C4-2B (cell line): Measurements from ENCODE around the gene LMF2.

Source experiments
- ZFX ChIP-seq: fragments of 450-650 bp; IDR thresholded peaks from 2 replicates; pipeline ENCODE4 v1.6.1; 2017
- TF ChIP-seq, protein P1 (sequence below): fragments of 450-650 bp; conservative IDR thresholded peaks from 2 replicates; pipeline ENCODE4 v1.5.1; 2017; ENCODE audit warnings: mild to moderate bottlenecking

DNA sequence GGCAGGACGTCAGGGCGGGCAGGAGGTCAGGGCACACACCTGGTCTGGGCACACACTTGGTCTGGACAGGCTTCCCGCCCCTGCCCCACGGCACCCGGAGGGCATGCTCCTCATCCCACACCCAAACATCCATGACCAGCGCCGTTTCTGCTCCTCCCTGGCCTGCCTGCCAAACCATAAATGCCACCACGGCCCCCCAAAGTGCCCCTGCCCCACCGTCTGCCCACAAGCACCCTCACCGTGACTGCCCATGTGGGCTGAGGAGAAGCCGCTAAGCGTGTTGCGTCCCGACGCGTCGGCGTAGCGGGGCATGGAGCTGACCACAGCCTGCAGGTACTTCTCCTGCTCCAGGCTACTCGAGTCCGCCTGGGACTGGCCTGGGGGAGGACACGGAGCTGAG, 48.5 kb downstream of the LMF2 start:
- TF ChIP-seq, protein P1, sequence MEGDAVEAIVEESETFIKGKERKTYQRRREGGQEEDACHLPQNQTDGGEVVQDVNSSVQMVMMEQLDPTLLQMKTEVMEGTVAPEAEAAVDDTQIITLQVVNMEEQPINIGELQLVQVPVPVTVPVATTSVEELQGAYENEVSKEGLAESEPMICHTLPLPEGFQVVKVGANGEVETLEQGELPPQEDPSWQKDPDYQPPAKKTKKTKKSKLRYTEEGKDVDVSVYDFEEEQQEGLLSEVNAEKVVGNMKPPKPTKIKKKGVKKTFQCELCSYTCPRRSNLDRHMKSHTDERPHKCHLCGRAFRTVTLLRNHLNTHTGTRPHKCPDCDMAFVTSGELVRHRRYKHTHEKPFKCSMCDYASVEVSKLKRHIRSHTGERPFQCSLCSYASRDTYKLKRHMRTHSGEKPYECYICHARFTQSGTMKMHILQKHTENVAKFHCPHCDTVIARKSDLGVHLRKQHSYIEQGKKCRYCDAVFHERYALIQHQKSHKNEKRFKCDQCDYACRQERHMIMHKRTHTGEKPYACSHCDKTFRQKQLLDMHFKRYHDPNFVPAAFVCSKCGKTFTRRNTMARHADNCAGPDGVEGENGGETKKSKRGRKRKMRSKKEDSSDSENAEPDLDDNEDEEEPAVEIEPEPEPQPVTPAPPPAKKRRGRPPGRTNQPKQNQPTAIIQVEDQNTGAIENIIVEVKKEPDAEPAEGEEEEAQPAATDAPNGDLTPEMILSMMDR, result no peak
- TF ChIP-seq ZFX, result no peak
